Measurements from ENCODE around the gene KCNH1.

Gene KCNH1

GRCh38 chr1:210900079-210900478, 233.9 kb downstream of the KCNH1 start:
- no peak for TF ChIP-seq CTCF (IDR thresholded peaks at IDR 0.05; ENCODE audit: extremely low read depth, missing control alignments)
- no peak for DNase-seq (ENCODE audit: low spot score)

GRCh38 chr1:210899676-210900075, 234.3 kb downstream of the KCNH1 start:
- no peak for TF ChIP-seq CTCF (IDR thresholded peaks at IDR 0.05; ENCODE audit: extremely low read depth, missing control alignments)
- no peak for DNase-seq (ENCODE audit: low spot score)

GRCh38 chr1:210898473-210898872, 235.5 kb downstream of the KCNH1 start:
- no peak for TF ChIP-seq CTCF (IDR thresholded peaks at IDR 0.05; ENCODE audit: extremely low read depth, missing control alignments)
- DNase-seq (ENCODE audit: low spot score) = no peak

GRCh38 chr1:210883821-210884220, 250.1 kb downstream of the KCNH1 start:
- no peak for TF ChIP-seq CTCF (IDR thresholded peaks at IDR 0.05; ENCODE audit: extremely low read depth, missing control alignments)
- no peak for DNase-seq (ENCODE audit: low spot score)

- DNase-seq (ENCODE audit: low spot score) = no peak
- no peak for TF ChIP-seq CTCF (IDR thresholded peaks at IDR 0.05; ENCODE audit: extremely low read depth, missing control alignments)
Measured at GRCh38 chr1:210882414-210883221, 251.3 kb downstream of the KCNH1 start.

DNA sequence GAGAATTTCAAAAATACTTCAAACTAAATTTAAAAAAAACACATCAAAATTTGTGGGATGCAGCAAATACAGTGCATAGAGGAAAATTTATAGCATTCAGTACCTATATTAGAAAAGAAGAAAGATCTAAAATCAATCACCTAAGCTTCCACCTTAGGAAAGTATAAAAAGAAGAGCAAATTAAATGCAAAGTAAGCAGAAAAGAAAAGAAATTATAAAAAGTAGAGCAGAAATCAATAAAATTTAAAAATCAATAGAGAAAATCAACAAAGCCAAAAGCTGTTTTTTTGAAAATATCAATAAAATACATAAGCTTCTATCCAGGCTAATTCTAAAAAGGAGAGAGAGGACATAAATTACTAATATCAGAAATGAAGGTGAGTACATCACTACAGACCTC, 255.4 kb downstream of the KCNH1 start:
- DNase-seq (ENCODE audit: low spot score) = no peak
- no peak for TF ChIP-seq CTCF (IDR thresholded peaks at IDR 0.05; ENCODE audit: extremely low read depth, missing control alignments)

- DNase-seq (ENCODE audit: low spot score) = no peak
- TF ChIP-seq CTCF (IDR thresholded peaks at IDR 0.05; ENCODE audit: extremely low read depth, missing control alignments) = no peak
Measured at GRCh38 chr1:210876275-210876674, 257.7 kb downstream of the KCNH1 start.
